Measurements from ENCODE around the gene NOL12. TPM values are rescaled to one million over a fixed set of nuclear protein-coding genes. Genes with fewer than 3 reads are reported as not detected.

Gene NOL12
- polyA plus RNA-seq (77.5 and 90.0 TPM in 2 replicates), polyA minus RNA-seq (19.7 and 23.5 TPM in 2 replicates)

- no peaks in the 10 kb centered on the region for H4K20me1 ChIP-seq (ENCODE audit: insufficient read depth)
- no peaks in the 10 kb centered on the region for H3K27me3 ChIP-seq (ENCODE audit: insufficient read depth, low read depth, low read length)
- H2AFZ ChIP-seq (ENCODE audit: low read depth, low read length): peak within 1 kb of the TSS; percentile 94
- peak within 1 kb of the TSS; percentile 80 for H3K27ac ChIP-seq (ENCODE audit: low read length)
- H3K9me3 ChIP-seq (ENCODE audit: low read length): no peaks in the 10 kb centered on the region
- peaks cover 6% of the 10 kb centered on the region for H3K79me2 ChIP-seq (replicated peaks; ENCODE audit: insufficient read depth, low read length)
- H3K9me2 ChIP-seq (ENCODE audit: insufficient read depth, low read length): no peaks in the 10 kb centered on the region
- H3K4me3 ChIP-seq (ENCODE audit: low read length): peak within 1 kb of the TSS; percentile 100
- no peaks in the 10 kb centered on the region for H3K36me3 ChIP-seq (ENCODE audit: insufficient read depth, low read length)
- H3F3A ChIP-seq (ENCODE audit: insufficient read depth, low read length, poor library complexity, severe bottlenecking): no peaks in the 10 kb centered on the region
- peak; percentile 96 for TF ChIP-seq MXI1 (conservative IDR thresholded peaks at IDR 0.05; ENCODE audit: poor library complexity, severe bottlenecking)
- peak; percentile 41 for TF ChIP-seq EP300 (conservative IDR thresholded peaks at IDR 0.05; ENCODE audit: poor library complexity, severe bottlenecking)
- peak; percentile 24 for TF ChIP-seq RAD21 (conservative IDR thresholded peaks at IDR 0.05)
- peak; percentile 86 for TF ChIP-seq POLR2AphosphoS5 (IDR thresholded peaks at IDR 0.05)
- no peak for TF ChIP-seq CTCF (IDR thresholded peaks at IDR 0.05; ENCODE audit: poor library complexity, severe bottlenecking)
- no peak for TF ChIP-seq EZH2 (IDR thresholded peaks at IDR 0.05; ENCODE audit: borderline replicate concordance, insufficient read depth, low read length, poor library complexity, severe bottlenecking)
- peak; percentile 34 for TF ChIP-seq SMC3 (conservative IDR thresholded peaks at IDR 0.05; ENCODE audit: poor library complexity)
- TF ChIP-seq REST (IDR thresholded peaks at IDR 0.05; ENCODE audit: borderline replicate concordance): peak; percentile 40
- no peak for TF ChIP-seq TAF1 (IDR thresholded peaks at IDR 0.05; ENCODE audit: low read depth)
- peak within 1 kb of the TSS; percentile 96 for H3K9ac ChIP-seq (ENCODE audit: low read length)
- H3K4me2 ChIP-seq (ENCODE audit: low read length): peak within 1 kb of the TSS; percentile 96
Measured at GRCh38 chr22:37686002-37686982, at the start of gene NOL12. TSS of gene NOL12 (plus strand) at chr22:37686343. CDS start at chr22:37686393, 50 bp downstream.

GRCh38 chr22:37636949-37637273, 49.2 kb upstream of the NOL12 start:
- no peaks in the 10 kb centered on the region for H3K36me3 ChIP-seq (ENCODE audit: insufficient read depth, low read length)
- no peaks in the 10 kb centered on the region for H3K9me3 ChIP-seq (ENCODE audit: low read length)
- no peaks in the 10 kb centered on the region for H3F3A ChIP-seq (ENCODE audit: insufficient read depth, low read length, poor library complexity, severe bottlenecking)
- no peak for TF ChIP-seq CTCF (IDR thresholded peaks at IDR 0.05; ENCODE audit: poor library complexity, severe bottlenecking)
- no peak for TF ChIP-seq EP300 (conservative IDR thresholded peaks at IDR 0.05; ENCODE audit: poor library complexity, severe bottlenecking)
- no peak for TF ChIP-seq SMC3 (conservative IDR thresholded peaks at IDR 0.05; ENCODE audit: poor library complexity)
- TF ChIP-seq REST (IDR thresholded peaks at IDR 0.05; ENCODE audit: borderline replicate concordance): no peak
- TF ChIP-seq EZH2 (IDR thresholded peaks at IDR 0.05; ENCODE audit: borderline replicate concordance, insufficient read depth, low read length, poor library complexity, severe bottlenecking): no peak
- TF ChIP-seq RAD21 (conservative IDR thresholded peaks at IDR 0.05): no peak
- no peak for TF ChIP-seq MXI1 (conservative IDR thresholded peaks at IDR 0.05; ENCODE audit: poor library complexity, severe bottlenecking)
- TF ChIP-seq TAF1 (IDR thresholded peaks at IDR 0.05; ENCODE audit: low read depth): no peak
- no peak for TF ChIP-seq POLR2AphosphoS5 (IDR thresholded peaks at IDR 0.05)
- no peak overlapping the region for H3K9ac ChIP-seq (ENCODE audit: low read length)
- H3K79me2 ChIP-seq (replicated peaks; ENCODE audit: insufficient read depth, low read length): no peaks in the 10 kb centered on the region
- H3K27ac ChIP-seq (ENCODE audit: low read length): no peak overlapping the region
- no peaks in the 10 kb centered on the region for H3K9me2 ChIP-seq (ENCODE audit: insufficient read depth, low read length)
- no peak overlapping the region for H2AFZ ChIP-seq (ENCODE audit: low read depth, low read length)
- H4K20me1 ChIP-seq (ENCODE audit: insufficient read depth): no peaks in the 10 kb centered on the region
- peaks cover 15% of the 10 kb centered on the region for H3K27me3 ChIP-seq (ENCODE audit: insufficient read depth, low read depth, low read length)
- no peak overlapping the region for H3K4me3 ChIP-seq (ENCODE audit: low read length)
- no peak overlapping the region for H3K4me2 ChIP-seq (ENCODE audit: low read length)
